GM19467 (cell line): ENCODE measurements around the gene EEF1AKMT3.

Experiments
- ATAC-seq: cut with Tn5 transposase; IDR thresholded peaks from one replicate; pipeline ENCODE4 v1.9.1; 2021; ENCODE audit warnings: mild to moderate bottlenecking, moderate library complexity; ENCODE audit not compliant: unreplicated experiment

EEF1AKMT3 gene

DNA sequence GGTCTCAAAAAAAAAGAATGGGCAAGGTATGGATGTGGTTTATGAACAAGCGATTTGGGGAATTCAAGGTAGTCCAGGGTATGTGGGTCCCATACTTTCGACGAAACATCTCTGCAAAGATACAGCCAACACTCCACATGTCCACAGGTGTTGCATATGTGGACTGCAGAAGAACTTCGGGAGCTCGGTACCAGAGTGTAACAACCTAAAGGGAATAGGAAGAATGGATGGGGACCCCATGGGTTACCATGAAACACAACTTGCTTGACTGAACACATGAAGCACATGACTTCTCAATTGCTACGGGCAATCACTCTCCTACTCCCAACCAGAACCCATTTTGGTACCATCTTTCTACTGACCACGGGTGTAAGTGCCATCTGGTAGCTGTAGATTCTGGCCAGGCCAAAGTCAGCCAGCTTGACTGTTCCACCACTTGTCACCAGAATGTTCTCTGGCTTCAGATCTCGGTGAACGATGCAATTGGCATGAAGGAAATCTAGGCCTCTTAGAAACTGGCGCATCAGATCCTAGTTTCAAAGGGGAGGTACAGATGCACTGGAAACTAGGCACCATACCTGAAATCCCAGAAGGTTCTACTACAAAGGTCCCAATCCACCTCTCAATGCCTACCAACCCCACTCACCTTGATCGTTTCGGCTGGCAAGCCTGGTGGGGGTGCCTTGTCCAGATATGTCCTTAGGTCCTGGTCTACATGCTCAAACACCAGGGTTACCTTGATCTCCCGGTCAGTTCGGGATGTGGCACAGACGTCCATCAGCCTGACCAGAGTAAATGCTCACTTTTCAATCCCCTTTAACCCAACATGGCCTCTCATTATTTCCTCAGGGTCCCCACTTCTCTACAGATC lies 21.6 kb upstream of the EEF1AKMT3 start:
- no peak for ATAC-seq

DNA sequence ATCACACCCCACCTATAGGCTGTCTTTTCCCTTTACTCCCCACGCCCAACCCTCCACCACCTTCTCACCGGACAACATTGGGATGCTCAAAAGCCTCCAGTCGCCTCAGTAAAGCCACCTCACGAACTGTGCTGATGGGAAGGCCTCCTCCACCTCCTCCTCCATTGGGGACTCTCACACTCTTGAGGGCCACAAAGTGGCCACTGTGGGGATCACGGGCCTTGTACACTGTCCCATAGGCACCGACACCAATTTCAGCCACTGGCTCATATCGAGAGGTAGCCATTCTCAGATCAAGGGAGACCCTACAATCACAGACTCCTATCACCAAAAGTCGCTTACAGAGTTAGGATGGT lies 21.0 kb upstream of the EEF1AKMT3 start:
- ATAC-seq: no peak

- peak; percentile 70 for ATAC-seq
Observed at GRCh38 chr12:57751788-57752667, 20.4 kb upstream of the EEF1AKMT3 start, which contains the start of gene CDK4. Gene CDK4 (minus strand): TSS chr12:57752310. CDS start chr12:57751717, 593 bp downstream.

- no peak for ATAC-seq
Observed at GRCh38 chr12:57752668-57753000, 19.8 kb upstream of the EEF1AKMT3 start.

- no peak for ATAC-seq
Observed at GRCh38 chr12:57753756-57754337, 18.6 kb upstream of the EEF1AKMT3 start.

DNA sequence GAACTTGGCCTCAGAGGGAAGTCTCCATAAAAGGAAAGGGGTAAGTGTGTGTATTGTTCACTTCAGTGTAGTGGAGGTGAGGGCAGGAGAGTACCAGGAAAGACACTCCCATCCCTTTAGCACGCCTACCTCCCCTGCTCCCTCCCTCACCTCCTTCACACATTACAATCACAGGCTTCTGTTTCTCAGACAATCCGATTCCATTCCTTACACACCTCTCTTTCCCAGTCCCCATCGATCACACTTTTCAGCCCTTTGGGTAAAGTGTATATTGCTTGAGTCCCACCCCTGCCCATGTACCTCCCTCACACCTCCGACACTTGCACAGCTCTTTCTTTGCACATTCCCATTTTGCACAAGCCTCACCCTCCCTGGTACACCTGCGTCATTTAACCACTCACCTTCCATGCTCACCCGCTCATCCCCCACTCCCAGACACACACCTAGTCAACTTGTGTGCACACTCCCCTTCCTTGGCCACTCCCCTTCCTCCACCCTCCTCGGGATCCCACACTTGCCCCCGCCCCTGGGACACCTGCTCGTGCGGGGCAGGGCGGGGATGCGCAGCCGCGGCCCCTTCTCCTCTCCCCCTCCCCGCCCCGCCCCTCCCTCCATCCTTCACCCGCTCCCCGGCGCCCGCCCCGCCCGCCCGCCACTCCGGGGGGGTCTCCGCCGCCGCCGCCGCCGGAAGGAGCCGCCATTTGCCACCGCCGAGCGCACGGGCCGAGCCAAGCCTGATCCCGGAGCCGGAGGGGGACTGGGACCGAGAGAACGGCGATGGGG lies 17.8 kb upstream of the EEF1AKMT3 start, which contains the start of gene MARCHF9:
MARCHF9 (plus strand) TSS at position 693 of the 783 bp plus-strand sequence. CDS start 426 bp downstream, outside the sequence.
- peak; percentile 23 for ATAC-seq

DNA sequence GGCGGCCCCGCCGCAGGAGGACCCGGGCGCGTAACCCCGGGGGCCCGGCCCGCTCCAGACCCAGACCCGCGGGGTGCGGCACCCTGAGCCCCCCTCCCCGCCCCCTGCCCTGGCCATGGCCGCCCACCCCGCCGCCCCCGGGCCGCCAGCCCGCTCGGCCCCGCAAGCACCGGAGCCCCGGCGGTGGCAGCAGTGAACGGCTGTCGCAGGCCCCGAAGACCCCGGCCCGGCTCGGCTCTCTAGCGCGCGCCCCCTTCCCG lies 17.3 kb upstream of the EEF1AKMT3 start:
- ATAC-seq: no peak

DNA sequence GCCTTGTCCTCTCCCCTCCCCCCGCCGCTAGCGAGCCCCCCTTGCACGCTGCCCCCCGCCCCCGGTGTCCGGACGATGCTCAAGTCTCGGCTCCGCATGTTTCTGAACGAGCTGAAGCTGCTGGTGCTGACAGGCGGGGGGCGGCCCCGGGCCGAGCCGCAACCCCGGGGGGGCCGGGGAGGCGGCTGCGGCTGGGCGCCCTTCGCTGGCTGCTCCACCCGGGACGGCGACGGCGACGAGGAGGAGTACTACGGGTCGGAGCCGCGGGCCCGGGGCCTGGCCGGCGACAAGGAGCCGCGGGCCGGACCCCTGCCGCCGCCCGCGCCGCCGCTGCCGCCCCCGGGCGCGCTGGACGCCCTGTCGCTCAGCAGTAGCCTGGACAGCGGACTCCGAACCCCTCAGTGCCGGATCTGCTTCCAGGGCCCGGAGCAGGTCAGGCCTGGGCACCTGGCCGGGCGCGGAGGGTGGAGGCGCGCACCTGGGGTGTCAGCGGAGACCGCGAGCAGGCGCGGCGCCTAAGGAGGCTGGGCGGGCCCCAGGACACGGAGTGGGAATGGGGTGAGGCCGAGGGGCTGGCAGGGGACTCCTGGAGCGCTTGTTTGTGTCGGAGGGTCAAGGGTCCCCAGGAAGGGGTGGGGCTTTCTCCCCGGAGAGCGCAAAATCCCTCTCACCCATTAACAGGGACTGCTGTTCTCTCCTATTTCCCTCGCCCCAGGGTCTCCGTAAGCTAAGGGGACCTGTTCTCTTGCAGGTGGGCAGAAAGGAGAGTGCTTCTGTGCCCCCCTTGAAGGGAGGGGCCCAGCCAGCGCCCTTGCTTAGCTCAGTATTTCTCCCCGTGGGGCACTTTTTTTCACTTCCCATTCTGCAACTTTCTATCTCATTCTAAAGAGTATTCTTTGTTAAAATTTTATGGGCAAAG lies 16.7 kb upstream of the EEF1AKMT3 start:
- no peak for ATAC-seq

DNA sequence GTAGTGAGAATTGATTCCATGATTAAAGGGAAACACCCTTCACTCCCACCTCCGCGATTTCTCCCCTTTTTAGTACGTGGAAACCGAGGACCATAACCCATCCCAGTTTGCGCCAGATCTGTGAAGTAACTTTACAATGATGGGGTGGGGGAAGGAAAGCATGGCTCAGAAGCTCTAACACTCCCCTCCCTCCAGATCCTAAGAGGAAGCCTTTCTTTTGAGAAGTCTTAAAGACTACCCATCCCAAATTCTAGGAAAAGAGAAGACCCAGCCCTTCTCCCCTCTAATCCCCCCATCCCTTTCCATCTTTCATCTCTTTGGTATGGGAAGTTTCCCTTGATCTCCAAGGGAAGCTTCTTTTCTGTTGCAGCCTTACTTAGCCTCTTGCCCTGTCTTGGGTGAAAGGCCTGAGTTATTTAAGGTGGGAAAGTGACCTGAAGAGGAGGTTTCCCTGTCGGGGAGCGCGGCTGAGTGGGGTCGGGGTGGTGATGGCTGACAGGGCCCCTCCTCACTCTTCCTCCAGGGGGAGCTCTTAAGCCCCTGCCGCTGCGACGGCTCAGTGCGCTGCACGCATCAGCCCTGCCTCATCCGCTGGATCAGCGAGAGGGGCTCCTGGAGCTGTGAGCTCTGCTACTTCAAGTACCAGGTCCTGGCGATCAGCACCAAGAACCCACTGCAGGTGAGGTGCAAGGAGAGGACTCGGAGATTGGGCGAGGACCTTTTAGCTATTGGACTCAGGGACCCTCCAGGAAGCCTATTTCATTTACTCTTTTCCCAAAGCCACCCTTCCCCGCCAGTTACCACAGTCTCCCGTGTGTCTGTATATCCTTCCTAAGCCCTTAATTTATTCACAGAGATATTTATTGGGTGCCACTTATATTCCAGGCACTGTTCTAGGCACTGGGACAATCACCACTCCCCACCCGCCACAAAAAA lies 15.7 kb upstream of the EEF1AKMT3 start:
- no peak for ATAC-seq

GRCh38 chr12:57757771-57758170 lies 14.6 kb upstream of the EEF1AKMT3 start:
- ATAC-seq: no peak

GRCh38 chr12:57758552-57759359 lies 13.7 kb upstream of the EEF1AKMT3 start:
- no peak for ATAC-seq

- ATAC-seq: no peak
Observed at GRCh38 chr12:57759360-57759980, 12.9 kb upstream of the EEF1AKMT3 start.

DNA sequence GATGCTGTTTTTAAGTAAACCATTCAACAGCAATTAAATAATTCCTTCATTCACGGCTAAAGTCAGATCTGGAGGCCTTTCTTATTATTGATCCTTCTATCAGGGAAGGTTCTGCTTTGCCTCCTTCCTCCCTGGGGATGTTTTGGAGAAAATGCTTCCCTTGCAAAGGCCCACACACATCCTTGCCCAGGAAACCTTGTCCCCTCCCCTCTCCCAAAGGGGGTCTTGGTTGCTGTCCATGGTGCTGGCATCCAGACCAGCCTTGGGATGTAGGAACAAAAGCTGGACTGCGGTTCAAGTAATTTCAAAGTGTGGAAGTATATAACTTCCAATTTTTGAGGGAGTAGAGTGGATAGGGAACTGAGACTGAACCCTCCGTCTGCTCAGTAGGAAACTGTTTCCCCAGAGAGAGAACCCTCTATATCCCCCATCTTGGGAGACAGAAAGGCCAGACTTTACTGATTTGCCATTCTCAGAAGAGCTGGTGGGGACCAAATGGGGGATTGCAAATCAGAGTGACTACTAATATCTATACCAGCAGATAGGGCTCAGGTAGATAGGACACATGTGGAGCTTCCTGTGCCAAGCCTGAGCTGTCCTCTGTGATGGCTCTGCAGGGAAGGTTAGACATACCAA lies 11.9 kb upstream of the EEF1AKMT3 start:
- ATAC-seq: no peak

GRCh38 chr12:57761391-57761998 lies 10.9 kb upstream of the EEF1AKMT3 start:
- ATAC-seq: no peak

DNA sequence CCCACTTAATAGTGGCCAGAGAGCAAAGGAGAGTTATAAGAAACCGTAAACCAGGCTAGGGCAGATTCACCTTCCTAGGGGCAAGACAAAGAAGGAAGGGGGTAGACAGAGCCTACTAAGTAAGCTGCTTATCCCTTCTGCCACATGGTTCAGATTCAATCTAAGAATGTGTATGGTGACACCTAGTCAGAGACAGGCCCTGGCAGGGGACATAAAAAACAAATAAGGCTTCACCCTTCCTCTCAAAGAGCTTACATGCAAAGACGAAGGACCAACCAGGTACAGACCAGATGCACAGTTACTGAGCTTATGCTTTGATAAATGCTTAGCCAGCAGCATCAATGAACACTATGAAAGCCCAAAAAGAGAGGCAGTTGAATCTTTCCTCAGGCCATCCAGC lies 10.0 kb upstream of the EEF1AKMT3 start:
- ATAC-seq: no peak

DNA sequence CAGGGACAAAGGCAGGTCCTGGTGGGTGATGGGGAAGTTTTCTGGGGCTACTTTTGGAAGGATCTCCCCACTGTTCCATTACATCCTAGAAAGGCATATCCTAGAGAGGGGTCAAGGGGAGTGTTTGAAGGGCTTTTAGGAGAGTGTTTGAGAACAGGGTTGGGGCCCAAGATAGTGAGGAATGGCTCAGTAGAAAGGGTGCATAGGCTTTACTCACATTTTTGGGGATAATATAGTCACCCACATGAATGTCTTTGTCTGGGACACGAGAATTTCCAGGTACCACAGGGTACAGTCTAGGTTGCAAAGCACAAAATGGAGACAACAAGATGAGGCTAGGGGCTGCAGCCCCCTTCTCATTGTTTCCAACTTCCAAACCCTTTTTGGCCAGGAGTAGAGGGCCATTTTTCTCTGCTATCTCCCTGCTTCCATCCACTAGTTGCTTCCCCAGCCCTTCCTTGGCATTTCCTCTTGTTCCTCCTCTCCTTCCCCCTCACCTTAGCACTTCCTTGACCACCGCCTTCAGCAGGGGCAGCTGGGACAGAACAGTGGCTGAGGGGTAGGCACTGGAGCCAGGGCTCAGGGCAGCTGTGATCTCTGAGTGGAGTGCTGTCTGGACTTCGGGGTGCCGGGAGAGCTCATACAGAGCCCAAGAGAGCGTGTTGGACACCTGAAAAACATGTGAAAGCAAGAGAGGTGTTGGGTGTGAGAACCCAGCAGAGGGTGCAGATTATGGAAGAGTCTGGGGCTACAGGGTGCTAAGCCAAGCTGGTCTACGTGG lies 8.3 kb upstream of the EEF1AKMT3 start:
- ATAC-seq: no peak
